Left ventricle myocardium inferior (tissue), 1 donor: ENCODE data around the gene RBM19. TPM values are rescaled to one million over a fixed set of nuclear protein-coding genes. Genes with fewer than 3 reads are reported as not detected.
"Not testable (repeated sequence)": the region's sequence is repeated elsewhere in the genome, so short reads cannot be mapped to it uniquely, and the experiment has no call there.

ENCODE experiments used
- DNase-seq: peaks from one replicate; pipeline ENCODE4 v3.0.0-alpha.2; 2020
- H3K27ac ChIP-seq: fragments of 200-600 bp; replicated peaks from 2 replicates; pipeline ENCODE4 v1.8.0; 2021
- H3K27me3 ChIP-seq: fragments of 200-600 bp; 2 replicates; pipeline ENCODE4 v1.8.0; 2021; ENCODE audit warnings: low read depth
- H3K36me3 ChIP-seq: fragments of 200-600 bp; 2 replicates; pipeline ENCODE4 v1.8.0; 2021
- H3K4me1 ChIP-seq: fragments of 200-600 bp; 2 replicates; pipeline ENCODE4 v1.8.0; 2021
- H3K4me3 ChIP-seq: fragments of 200-600 bp; 2 replicates; pipeline ENCODE4 v1.8.0; 2021; ENCODE audit warnings: mild to moderate bottlenecking, moderate library complexity
- H3K9me3 ChIP-seq: fragments of 200-600 bp; replicated peaks from 2 replicates; pipeline ENCODE4 v1.8.0; 2021
- CTCF ChIP-seq: fragments of 200-600 bp; IDR thresholded peaks from 2 replicates; pipeline ENCODE4 v1.8.0; 2021; ENCODE audit warnings: antibody characterized with exemption, mild to moderate bottlenecking, borderline replicate concordance
- intact Hi-C: fragments of 100-400 bp; cut with micrococcal nuclease; formaldehyde crosslinking; loops from one replicate; pipeline ENCODE4 v1.11.0; 2022
- total RNA-seq: library from RNA; stranded (reverse); fragmentation: NEBNext Ultra II Directional; extraction: Animal tissue kit (Norgen Biotek cat#: 25700); gene quantifications from one replicate; pipeline ENCODE4 v1.2.1, GENCODE V29; 2021
- donor health status: DM: no; HTN: yes; CAD: no; lungs with severe emphysema.

RBM19 gene
- total RNA-seq, 1 donor from 2014 or later = 18.9 TPM

- no peak for TF ChIP-seq CTCF
- Histone ChIP-seq H3K27ac (no peak overlapping the region), H3K36me3 (no peaks in the 10 kb centered on the region), H3K27me3 (peaks cover 87% of the 10 kb centered on the region), H3K4me3 (no peak overlapping the region), H3K9me3 (no peaks in the 10 kb centered on the region), H3K4me1 (no peaks in the 10 kb centered on the region)
- DNase-seq = no peak
- intact Hi-C loops = no loop called here
These were observed 31.2 kb upstream of the RBM19 start for GRCh38 chr12:113997365-113997764.

GRCh38 chr12:113996026-113996425 is 29.9 kb upstream of the RBM19 start:
- no peak for TF ChIP-seq CTCF
- peaks cover 87% of the 10 kb centered on the region for H3K27me3 ChIP-seq

GRCh38 chr12:113994051-113994450 is 27.9 kb upstream of the RBM19 start:
- Histone ChIP-seq H3K9me3 (no peaks in the 10 kb centered on the region), H3K4me3 (no peak overlapping the region), H3K27me3 (peaks cover 86% of the 10 kb centered on the region), H3K36me3 (no peaks in the 10 kb centered on the region), H3K27ac (no peak overlapping the region), H3K4me1 (no peaks in the 10 kb centered on the region)
- TF ChIP-seq CTCF = no peak
- no peak for DNase-seq
- intact Hi-C loops = no loop called here

More at GRCh38 chr12:113996026-113996425, 29.9 kb upstream of the RBM19 start:
- H3K36me3 ChIP-seq = no peaks in the 10 kb centered on the region
- no peak overlapping the region for H3K4me3 ChIP-seq
- no peaks in the 10 kb centered on the region for H3K9me3 ChIP-seq
- no peaks in the 10 kb centered on the region for H3K4me1 ChIP-seq
- intact Hi-C loops = no loop called here
- H3K27ac ChIP-seq = no peak overlapping the region
- no peak for DNase-seq

GRCh38 chr12:113992751-113993150 is 26.6 kb upstream of the RBM19 start:
- H3K36me3 ChIP-seq, intact Hi-C loops: not testable (repeated sequence)
- peaks cover 86% of the 10 kb centered on the region for H3K27me3 ChIP-seq

GRCh38 chr12:113991224-113992044 is 25.3 kb upstream of the RBM19 start:
- intact Hi-C loops = no loop called here
- H3K4me3 ChIP-seq = no peak overlapping the region
- no peak for DNase-seq
- H3K9me3 ChIP-seq = no peaks in the 10 kb centered on the region
- H3K4me1 ChIP-seq = no peaks in the 10 kb centered on the region
- TF ChIP-seq CTCF = no peak
- no peak overlapping the region for H3K27ac ChIP-seq
- no peaks in the 10 kb centered on the region for H3K36me3 ChIP-seq
- H3K27me3 ChIP-seq = peaks cover 89% of the 10 kb centered on the region

More at GRCh38 chr12:113992751-113993150, 26.6 kb upstream of the RBM19 start:
- H3K9me3 ChIP-seq, H3K4me3 ChIP-seq, H3K4me1 ChIP-seq, H3K27ac ChIP-seq, DNase-seq: not testable (repeated sequence)
